Stimulated activated CD8-positive, alpha-beta memory T cell treated with anti-CD3 and anti-CD28 coated beads, Interleukin-4, amount 100 ng/mL, for 24 hours (primary cell): ENCODE measurements around the gene FBXL19.
A peak's percentile ranks its signal among the peaks of the same experiment; 100 is the strongest.

Experiments used
- DNase-seq: peaks from one replicate; pipeline ENCODE4 v3.0.0-alpha.2; 2020; ENCODE audit warnings: low read depth

The FBXL19 gene

DNA sequence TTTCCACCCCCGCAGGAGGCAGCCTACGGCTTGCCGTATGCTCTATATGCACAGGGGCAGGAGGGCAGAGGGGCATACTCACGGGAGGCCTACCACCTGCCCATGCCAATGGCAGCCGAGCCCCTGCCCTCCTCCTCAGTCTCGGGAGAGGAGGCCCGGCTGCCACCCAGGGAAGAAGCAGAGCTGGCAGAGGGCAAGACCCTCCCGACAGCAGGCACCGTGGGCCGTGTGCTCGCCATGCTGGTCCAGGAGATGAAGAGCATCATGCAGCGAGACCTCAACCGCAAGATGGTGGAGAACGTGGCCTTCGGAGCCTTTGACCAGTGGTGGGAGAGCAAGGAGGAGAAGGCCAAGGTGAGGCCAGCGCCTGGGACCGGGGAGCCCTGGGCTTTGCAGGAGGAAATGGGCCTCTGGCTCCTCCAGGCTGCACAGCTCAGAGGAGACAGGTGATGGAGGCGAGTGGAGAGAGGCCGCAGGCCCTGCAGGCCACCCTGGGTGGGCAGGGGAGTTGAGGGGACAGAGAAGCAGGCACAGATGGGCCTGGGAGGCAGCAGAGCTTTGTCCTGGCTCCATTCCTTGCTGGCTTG lies 42.8 kb downstream of the FBXL19 start:
- DNase-seq, result no peak

DNA sequence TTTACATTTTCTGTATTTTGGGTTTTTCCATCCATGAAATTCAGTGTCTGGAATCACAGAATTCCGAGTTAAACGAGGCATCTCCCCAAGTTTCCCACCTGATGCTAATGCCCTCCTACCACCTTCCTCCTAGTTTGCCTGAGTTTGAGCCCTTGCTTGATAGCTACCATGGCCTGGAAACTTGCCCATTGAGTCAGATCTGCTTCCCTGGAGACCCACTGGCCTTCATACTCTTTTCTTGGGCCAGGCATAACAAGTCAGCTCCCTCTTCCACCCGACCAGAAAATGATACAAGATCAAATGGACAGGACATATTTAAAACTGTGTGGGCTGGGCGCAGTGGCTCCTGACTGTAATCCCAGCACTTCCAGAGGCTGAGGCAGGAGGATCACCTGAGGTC lies 44.4 kb downstream of the FBXL19 start:
- DNase-seq, result no peak

DNA sequence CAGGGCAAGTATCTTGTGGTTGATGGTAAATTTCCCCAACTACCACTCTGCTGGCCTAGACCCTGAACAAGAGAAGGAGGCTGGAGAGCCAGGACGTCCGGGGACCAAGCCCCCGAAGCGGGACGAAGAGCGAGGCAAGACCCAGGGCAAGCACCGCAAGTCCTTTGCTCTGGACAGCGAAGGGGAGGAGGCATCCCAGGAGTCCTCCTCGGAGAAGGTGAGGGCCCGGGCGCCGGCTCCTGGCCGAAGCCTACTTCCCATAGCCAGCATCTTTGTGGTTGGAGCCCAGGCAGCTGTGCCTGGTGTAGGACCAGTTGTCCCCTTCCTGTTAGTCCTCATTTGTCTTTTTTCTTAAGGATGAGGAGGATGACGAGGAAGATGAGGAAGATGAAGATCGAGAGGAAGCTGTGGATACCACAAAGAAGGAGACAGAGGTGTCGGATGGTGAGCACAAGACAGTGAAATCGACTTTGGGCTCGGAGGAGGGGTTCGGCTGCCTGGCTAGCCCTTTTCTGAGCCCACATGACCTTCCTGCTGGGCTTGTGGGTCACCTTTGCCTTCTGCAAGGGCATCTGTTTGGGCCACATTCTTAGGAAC lies 46.0 kb downstream of the FBXL19 start:
- DNase-seq, result no peak

DNA sequence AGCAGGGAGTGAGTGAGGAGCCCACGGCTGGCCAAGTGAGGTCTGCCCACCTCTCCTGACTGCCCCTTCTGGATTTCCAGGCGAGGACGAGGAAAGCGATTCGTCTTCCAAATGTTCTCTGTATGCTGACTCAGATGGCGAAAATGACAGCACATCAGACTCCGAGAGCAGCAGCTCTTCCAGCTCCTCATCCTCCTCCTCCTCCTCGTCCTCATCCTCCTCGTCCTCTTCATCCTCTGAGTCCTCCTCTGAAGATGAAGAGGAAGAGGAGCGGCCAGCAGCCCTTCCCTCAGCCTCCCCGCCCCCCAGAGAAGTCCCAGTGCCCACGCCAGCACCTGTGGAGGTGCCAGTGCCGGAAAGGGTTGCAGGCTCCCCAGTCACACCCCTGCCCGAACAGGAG lies 47.9 kb downstream of the FBXL19 start:
- DNase-seq, result no peak

DNA sequence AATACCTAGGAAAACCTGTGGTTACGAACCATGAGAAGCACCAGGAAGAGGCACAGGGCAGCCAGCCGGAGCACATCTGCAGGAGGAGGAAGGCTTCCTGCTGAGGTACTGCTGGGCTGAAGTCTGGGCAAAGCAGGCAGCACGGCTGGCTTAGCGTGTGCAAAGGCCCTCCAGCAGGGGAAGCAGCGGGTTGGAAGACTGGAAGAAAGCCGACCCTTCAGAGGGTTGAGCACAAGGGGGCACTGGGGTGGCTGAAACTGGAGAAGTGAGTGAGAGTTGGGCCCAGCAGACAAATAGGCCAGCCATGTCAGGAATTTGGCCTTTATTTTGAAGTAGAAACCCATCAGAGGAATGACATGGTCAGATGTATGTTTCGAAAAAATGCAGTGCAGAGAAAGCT lies 49.5 kb downstream of the FBXL19 start:
- DNase-seq, result no peak

DNA sequence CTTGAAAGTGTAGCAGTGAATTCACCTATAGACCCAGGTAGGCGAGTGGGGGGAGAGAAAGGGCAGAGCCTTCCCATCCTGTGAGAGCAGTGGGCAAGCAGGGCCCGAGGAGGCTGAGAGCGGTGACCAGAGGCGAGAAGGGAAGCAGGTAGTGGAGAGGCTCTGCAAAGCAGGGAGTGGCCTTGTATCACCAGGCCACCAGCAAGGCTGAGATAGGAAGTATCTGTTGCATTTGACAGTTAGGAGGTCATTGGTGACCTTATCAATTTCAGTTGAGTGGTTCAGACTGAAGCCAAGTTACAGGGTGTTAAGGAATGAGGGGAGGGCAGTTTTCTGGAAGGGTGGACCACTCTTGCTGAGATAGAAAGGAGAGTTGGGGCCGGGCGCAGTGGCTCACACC lies 51.0 kb downstream of the FBXL19 start:
- no peak for DNase-seq

DNA sequence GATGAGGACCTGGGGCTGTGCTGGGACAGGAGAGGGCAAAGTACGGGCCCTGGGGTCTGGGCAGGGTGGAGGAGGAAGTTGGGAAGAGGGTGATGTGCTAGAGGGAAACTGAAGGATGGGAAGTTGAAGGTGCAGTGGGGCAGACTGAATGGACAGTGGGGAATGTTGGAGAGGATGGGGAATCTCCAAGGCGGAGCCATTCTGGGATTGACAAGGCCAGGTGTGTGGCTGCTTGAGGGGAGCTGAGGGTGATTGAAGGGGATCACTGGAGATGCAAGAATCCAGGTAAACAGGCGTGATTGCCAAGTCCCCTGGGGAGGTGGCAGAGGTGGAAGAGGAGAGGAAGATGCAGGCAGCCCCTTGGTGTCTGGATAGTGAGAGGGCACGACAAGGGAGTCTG lies 53.1 kb downstream of the FBXL19 start:
- DNase-seq, result no peak

DNA sequence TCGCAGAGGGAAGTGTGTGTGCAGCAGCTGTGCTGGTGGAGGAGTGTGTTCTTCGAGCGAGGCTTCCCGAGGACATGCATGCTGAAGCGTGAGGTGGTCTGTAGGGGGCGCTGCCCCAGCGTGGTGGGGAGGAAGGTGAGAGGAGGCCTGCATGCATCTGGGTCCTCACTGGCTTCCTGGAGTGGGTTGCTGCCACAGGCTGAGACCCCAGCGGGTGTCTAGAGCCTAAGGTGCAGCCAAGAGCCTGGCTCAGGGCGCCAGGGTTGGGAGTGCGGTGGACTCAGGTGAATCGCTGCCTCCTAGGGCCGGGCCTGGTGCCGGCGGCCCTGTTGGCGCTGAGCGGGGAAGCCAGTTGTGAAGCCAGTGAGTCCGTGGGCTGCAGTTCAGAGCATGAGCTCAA lies 54.1 kb downstream of the FBXL19 start:
- DNase-seq, result no peak

DNA sequence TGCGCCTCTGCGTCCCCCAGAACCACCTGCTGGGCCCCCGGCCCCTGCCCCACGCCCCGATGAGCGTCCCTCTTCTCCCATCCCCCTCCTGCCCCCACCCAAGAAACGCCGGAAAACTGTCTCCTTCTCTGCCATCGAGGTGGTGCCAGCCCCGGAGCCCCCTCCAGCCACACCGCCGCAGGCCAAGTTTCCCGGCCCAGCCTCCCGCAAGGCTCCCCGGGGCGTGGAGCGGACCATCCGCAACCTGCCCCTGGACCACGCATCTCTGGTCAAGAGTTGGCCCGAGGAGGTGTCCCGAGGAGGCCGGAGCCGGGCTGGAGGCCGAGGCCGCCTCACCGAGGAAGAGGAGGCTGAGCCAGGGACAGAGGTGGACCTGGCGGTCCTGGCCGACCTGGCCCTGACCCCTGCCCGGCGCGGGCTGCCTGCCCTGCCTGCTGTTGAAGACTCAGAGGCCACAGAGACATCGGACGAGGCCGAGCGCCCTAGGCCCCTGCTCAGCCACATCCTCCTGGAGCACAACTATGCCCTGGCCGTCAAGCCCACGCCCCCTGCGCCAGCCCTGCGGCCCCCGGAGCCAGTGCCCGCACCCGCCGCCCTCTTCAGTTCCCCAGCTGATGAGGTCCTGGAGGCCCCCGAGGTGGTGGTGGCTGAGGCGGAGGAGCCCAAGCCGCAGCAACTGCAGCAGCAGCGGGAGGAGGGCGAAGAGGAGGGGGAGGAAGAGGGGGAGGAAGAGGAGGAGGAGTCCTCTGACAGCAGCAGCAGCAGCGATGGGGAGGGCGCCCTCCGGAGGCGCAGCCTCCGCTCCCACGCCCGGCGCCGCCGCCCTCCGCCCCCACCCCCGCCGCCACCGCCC lies 56.0 kb downstream of the FBXL19 start:
- DNase-seq, result no peak

DNA sequence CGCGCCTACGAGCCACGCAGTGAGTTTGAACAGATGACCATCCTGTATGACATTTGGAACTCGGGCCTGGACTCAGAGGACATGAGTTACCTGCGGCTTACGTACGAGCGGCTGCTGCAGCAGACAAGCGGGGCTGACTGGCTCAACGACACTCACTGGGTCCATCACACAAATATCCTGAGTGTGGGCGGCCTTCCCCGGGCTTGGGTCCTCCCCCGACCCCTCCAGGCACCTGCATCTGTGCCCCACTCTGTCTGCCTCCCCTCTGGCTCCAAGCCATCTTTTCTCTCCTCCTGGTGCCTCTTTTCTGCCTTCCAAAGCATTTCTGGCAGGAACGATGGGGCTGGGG lies 56.6 kb downstream of the FBXL19 start:
- DNase-seq, result no peak

DNA sequence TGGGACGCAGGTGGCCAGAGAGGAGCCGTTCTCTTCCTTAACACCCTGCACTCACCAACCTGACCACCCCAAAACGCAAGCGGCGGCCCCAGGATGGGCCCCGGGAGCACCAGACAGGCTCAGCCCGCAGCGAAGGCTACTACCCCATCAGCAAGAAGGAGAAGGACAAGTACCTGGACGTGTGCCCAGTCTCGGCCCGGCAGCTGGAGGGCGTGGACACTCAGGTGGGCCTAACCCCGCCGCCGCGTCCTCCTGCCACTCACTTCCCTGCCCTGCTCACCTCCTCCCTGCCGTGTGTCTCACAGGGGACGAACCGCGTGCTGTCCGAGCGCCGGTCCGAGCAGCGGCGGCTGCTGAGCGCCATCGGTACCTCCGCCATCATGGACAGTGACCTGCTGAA lies 57.1 kb downstream of the FBXL19 start:
- DNase-seq, result no peak

DNA sequence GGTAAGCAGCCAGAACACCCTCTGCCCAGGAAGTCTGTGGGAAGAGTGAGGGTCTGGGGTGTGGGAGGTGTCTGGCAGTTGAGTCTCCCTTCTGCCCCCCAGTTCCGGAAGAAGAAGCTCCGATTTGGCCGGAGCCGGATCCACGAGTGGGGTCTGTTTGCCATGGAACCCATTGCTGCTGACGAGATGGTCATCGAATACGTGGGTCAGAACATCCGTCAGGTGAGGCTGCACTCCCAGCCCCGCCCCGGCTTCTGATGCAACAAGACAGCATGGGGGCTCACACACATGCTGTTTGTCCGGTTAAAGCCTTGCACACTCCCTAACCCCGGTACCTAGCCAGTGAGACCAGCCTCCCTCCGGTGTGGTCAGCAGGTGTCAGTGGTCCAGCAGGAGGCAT lies 57.6 kb downstream of the FBXL19 start:
- no peak for DNase-seq

DNA sequence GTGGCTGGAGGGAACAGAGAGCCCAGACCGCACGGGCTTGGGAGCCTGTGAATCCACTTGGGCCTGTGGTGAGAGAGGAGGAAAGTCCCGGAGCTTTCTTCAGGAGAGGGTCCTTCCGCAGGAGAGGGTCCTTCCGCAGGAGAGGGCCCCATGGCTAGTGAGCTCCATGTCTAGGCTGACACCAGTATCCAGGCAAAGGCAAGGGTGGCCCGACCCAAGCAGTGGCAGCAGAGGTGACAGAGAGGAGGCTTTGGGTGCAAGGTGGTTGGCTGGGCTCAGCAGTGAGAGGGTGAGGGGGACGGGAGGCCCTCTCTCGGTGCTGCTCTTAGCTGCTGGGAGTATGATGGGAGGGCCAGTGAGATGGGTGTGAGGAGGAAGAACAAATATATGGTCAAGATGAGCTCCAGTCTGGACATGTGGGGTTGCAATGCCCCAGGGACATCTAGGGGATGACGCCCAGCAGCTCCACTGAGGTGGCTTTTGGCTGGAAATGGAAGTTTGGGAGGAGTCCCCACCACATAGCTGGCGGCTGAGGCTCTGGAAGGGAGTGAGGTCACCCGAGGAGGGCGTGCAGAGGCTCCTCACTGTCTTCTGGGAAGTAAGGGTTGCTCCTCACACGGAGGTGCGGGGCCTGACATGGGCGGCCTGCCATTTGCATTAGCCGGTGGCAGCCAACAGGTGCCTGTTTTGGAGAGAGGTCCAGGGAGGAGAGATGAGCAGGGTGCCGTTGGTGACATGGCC lies 59.3 kb downstream of the FBXL19 start:
- no peak for DNase-seq

DNA sequence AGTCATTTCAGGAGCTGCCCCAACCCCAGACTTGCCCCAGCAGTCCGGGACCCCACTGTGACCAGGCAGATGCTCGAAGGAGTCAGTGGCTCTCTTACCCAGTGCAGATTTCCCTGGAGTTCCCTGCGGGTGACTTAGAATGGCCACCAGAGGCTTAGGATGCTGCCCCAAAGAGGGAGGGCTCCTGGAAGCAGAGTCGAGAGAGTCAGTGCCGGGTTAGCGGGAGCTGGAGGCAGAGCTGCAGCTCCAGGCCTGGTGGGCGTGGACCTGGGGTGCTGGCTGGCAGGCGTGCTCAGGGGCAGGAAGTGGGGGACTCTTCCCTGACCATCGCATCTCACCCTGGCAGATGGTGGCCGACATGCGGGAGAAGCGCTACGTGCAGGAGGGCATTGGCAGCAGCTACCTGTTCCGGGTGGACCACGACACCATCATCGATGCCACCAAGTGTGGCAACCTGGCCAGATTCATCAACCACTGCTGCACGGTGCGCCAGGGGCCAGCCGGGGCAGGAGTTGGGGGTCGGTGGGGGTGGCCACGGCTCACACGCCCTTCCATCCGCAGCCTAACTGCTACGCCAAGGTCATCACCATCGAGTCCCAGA lies 60.0 kb downstream of the FBXL19 start:
- no peak for DNase-seq

DNA sequence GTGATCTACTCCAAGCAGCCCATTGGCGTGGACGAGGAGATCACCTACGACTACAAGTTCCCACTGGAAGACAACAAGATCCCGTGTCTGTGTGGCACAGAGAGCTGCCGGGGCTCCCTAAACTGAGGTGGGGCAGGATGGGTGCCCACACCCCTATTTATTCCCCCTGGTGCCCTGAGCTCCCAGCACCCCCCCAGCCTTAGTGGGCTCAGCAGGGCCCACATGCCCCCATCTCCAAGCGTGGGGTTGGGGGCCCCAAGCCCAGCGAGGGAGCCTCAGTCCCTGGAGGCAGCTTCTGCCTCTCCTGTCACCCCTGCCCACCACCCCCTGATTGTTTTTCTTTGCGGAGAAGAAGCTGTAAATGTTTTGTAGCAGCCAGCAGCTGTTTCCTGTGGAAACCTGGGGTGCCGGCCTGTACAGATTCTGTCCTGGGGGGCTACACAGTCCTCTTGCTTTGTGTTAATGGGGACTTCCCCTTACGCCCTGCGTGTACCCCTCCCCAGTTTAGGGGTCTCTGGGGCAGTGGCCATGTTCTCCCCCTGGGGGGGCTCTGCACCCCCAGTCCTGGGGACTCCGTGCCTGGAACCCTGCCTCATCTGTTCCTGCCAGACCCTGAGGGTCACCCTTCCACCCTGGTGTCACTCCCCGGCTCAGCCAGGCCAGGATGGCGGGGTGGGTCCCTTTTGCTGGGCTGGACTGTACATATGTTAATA lies 60.7 kb downstream of the FBXL19 start:
- DNase-seq, result no peak

DNA sequence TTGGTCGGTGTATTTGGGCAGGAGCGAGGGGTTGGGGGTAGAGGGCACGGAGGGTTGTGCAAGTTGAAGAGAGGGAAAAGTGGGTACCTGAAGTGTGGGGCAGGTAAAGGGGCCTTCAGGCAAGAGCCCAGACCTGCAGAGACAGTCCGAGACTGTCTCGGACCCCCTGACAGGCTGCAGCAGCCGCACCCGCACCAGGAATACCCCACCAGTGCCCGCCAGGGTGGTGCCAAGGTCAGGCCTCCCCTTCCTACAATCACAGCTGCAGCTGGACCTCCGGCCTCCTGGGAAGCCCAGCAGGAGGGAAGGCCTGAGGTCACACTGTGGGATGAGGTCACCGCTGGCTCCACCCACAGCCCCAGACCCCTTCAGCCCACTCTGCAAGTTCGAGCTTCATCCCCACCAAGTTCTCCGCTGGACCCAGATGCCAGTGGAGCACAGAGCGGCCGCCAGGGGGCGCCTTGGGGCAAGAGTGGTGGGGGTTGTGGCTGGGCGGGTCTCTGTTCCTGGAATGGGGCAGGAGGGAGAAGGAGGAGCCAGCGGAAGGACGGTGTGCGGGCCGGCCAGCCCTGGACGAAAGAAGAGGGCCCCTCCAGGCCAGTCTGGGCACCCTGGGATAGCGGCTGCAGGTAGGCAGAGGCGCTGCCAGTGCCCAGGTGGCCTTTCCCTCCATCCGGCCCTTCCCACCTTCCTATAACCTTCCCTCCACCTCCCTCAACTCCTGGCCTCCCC lies 61.5 kb downstream of the FBXL19 start, which contains the start of gene HSD3B7:
TSS of gene HSD3B7 (plus strand) at position 539 of the 732 bp plus-strand sequence. CDS start 452 bp downstream, outside the sequence.
- peak; percentile 71 for DNase-seq

DNA sequence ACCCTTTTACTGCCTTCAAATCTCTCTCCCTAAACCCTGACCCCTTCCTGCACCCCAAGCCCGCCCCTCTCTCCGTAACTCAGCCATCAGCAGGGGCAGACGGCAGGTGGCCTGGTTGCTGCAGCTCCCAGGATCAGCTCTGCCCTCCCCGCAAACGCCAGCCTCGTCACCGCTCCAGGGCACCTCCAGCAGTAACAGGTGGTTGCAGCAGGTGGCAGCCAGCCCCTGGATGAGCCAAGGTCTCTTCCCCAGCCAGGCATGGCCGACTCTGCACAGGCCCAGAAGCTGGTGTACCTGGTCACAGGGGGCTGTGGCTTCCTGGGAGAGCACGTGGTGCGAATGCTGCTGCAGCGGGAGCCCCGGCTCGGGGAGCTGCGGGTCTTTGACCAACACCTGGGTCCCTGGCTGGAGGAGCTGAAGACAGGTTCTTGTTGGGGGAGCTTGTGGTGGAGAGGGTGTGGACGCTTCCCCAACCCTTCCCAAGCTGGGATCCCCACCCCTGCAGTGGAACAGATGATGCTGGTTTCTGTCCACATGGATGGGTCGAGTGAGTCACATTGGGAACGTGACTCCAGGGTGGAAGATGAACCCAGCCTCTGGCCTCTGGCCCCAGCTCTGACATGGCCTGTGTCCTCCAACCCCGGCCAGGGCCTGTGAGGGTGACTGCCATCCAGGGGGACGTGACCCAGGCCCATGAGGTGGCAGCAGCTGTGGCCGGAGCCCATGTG lies 62.2 kb downstream of the FBXL19 start:
- DNase-seq, result no peak

DNA sequence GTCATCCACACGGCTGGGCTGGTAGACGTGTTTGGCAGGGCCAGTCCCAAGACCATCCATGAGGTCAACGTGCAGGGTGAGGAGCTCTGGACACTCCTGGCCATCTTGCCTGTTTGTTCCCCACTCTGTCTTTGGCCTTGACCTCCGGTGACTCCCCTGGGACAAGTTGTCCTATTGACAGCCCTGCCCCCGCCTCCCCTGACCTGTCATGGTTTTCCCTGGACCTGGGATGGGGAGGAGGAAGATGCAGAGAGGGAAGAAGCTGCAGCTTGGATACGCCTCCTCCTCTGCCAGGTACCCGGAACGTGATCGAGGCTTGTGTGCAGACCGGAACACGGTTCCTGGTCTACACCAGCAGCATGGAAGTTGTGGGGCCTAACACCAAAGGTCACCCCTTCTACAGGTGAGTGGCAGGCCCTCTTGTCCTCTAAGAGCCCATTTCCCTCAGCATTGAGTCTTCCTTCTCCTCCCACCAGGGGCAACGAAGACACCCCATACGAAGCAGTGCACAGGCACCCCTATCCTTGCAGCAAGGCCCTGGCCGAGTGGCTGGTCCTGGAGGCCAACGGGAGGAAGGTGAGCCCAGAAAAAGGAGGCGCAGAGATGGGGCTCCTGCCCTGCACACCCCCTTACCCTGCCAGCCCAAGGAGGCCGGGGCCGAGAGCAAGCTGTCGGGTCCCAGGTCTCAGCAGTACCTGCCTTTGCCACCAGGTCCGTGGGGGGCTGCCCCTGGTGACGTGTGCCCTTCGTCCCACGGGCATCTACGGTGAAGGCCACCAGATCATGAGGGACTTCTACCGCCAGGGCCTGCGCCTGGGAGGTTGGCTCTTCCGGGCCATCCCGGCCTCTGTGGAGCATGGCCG lies 63.0 kb downstream of the FBXL19 start:
- no peak for DNase-seq

DNA sequence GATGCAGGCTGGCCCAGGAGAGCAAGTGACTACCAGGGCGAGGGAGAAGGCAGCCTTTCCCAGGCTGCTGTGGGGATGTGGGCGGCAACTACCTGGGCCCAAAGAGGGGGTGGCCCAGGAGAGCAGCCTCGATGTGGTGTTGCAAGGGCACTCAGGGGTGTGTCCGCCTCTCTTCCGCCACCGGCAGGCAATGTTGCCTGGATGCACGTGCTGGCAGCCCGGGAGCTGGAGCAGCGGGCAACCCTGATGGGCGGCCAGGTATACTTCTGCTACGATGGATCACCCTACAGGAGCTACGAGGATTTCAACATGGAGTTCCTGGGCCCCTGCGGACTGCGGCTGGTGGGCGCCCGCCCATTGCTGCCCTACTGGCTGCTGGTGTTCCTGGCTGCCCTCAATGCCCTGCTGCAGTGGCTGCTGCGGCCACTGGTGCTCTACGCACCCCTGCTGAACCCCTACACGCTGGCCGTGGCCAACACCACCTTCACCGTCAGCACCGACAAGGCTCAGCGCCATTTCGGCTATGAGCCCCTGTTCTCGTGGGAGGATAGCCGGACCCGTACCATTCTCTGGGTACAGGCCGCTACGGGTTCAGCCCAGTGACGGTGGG lies 64.3 kb downstream of the FBXL19 start:
- no peak for DNase-seq
